CD4-positive, alpha-beta T cell treated with Interferon alpha-2 for 1 hour (primary cell): Measurements from ENCODE around the gene SLC43A2.

Source experiments
- DNase-seq, 2 donors: peaks; one replicate each; pipeline ENCODE4 v3.0.0-alpha.2; 2020 to 2022

SLC43A2 gene

DNA sequence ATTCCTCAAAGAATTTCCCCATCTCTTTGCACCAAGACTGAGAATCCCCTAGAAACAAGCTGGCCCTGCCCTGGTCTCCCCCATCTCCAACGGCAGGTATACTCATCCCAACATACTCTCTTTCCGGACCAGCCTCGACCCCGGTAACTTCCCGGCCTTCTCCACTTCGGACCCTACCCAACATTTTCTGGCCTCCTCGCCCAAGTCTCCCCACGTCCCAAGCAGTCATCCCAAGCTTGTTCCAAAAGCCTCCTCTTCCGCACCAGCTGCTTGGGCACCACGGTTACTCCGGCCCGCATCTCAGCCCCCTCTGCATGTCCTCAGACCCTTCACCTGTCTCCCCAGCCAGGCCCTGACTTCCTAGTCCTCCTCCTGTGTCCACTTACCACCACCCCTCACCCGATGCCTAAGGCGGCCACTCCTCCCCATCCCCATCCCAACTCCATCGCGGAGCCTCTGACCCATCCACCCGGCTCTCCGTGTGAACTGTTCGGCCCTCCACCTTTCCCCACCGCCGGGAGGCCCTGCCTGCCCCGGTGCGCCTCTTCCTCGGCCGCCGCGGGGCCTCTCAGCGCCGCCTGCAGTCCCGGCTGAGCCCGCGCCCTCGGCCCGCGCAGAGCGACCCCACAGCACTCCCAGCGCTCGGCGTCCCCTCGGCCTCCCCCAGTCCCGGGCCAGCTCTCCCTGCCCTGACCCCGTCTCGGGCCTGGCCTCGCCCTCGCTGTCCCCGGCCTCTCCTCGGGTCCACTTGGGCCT, 67.0 kb downstream of the SLC43A2 start:
- DNase-seq, result peak in 1 of 2 donors; percentile 33

- no peak for DNase-seq
Observed at GRCh38 chr17:1560858-1561355, 67.7 kb downstream of the SLC43A2 start.

DNA sequence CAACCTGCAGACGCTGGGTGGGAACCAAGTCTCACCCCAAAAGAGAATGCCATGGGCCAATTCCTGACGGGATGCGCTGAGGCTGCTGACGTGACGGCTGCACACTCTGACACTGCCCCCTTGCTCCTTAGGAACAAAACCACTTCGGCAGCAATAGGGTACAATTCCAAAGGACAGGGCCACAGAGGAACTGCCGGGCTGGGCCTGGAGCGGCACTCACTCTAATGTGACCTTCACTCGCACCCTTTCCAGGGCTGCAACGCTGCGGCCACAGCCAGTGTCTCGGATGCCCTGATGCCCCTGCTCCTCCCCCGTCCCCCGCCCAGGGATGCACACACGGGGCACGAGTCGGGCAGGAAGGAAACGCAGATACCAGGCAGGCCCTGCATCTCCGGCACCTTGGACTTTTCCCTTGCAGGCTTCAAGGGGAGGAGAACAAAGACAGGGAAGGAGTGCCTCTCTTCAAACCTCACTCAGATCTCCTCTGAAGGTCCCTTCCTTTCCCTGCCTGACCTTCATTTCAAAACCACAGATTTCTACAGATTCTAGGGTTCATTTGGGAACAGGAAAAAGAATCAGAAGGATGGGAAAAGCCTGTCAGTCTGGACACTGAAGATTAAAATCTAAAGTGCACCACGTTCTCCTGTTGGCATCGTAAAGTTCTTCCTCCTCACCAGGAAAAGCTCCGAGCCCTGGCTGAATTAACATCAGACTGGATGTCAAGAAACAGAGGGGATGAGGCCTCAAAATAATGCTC, 68.4 kb downstream of the SLC43A2 start:
- DNase-seq, result no peak

DNA sequence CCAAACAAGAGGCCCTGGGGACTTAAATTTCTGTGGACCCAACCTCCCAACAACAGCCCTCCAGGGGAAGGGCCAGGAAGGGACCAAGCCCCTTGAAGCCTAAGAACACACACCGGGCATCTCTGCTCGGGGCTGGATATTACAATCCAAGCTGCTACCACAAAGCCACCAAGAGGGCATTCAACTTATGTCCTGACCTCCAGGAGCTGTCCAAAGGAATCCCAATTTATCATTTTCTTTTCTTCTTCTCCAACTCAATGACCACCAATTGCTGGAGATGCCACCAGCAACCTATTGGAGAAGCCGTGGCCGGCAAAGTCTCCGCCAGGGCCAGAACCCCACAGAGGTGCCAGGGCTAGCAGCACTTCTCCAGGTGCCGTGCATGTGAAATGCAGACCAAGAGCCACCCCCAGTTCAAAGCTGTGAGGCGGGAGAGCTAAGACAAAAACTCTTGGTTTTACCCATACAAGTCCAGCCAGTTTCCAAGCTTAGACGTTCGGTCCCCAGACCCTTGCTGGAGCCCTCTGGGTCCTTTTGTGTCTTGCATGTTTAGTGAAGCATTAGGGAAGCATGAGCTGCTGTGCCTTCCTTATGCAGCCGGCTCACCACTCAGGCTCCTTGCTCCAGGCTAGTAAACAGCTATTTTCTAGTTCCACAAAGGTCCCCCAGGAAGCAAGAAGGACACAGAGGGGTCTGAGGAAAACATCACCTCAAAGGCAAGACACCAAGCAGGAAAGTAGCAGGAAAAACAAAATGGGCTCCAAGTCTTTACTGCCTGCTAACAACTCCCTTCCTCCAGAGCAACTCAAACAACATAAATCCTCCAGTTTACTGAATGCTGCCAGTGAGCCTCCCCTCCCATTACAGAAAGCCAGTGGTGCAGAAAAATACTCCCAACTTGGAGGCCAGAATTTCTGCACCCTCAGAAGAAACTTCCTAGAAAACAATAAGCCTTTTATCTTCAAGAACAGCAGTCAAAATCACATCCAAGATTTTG, 69.3 kb downstream of the SLC43A2 start:
- no peak for DNase-seq

GRCh38 chr17:1558401-1558800, 70.2 kb downstream of the SLC43A2 start:
- no peak for DNase-seq

GRCh38 chr17:1557355-1558095, 71.1 kb downstream of the SLC43A2 start:
- no peak for DNase-seq

GRCh38 chr17:1555651-1556471, 72.8 kb downstream of the SLC43A2 start:
- DNase-seq, result peak in 1 of 2 donors; percentile 56

DNA sequence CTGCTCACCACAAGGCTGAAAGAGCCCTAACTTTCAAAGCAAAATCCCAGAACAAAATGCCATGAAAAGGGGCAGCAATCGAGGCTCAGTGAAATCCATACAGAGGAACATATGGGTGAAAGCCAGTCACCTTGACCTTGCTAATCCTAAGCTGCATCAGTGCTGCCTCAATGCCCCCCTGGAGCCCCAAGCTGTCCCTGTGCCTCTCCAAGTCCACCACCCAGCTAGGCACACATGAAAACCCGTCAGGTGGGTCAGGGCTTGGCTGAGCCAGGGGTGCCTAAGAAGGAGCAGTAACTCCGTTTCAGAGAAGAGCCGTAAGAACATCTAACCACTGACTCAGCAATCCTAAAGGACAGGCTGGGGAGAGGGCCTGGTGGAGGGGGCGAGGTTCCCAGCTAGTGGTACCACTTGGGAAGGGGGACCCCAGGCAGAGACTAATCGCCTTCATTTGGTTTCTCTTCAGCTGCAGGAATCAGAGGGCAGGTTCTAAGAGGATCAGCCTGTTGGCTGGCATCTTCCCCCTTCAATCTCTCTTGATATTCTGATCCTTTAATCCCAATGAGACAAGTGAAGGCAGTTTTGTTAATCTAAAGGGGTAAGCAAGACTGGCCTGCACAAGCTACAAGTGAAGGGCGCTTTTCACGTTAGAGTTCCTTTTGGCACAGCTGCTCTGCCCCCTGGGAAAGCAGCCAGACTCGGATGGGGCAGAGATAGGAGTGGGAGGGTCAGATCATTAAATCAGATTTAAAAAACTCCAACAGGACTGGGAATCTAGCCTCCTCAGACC, 73.7 kb downstream of the SLC43A2 start:
- no peak for DNase-seq

GRCh38 chr17:1553354-1554266, 75.0 kb downstream of the SLC43A2 start:
- DNase-seq, result no peak

DNA sequence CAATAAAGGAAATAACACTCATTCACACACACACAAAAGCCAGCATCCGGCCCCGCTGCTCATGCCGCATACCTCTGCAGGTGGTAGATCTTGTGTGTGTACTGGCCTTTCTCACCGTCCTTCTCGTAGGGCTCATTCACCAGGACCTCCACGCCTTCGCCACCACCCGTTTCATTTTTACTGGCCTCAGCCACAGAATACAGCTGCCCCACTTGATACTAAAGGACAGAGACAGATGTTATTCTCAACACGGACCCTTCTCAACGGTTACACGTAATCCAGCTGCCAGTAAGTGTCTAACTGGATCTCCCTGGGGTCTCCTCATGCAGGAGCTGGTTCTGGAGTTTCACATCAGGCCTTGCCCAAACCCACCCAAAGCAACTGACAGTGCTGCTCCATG, 75.7 kb downstream of the SLC43A2 start:
- DNase-seq, result no peak

DNA sequence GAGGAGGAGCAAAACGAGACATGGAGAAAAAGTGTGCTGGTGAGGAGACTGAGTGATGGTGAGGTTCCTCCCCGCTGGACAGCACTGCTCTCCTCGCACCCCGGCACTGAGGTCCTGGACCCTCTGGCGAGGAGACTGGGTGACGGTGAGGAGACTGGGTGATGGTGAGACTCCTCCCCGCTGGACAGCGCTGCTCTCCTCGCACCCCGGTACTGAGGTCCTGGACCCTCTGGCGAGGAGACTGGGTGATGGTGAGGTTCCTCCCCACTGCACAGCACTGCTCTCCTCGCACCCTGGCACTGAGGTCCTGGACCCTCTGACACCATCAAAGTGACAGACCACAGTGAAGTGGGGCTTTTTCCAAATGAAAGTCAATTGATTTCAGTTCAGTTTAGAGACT, 76.9 kb downstream of the SLC43A2 start:
- DNase-seq, result no peak

GRCh38 chr17:1548032-1548431, 80.6 kb downstream of the SLC43A2 start:
- DNase-seq, result no peak

DNA sequence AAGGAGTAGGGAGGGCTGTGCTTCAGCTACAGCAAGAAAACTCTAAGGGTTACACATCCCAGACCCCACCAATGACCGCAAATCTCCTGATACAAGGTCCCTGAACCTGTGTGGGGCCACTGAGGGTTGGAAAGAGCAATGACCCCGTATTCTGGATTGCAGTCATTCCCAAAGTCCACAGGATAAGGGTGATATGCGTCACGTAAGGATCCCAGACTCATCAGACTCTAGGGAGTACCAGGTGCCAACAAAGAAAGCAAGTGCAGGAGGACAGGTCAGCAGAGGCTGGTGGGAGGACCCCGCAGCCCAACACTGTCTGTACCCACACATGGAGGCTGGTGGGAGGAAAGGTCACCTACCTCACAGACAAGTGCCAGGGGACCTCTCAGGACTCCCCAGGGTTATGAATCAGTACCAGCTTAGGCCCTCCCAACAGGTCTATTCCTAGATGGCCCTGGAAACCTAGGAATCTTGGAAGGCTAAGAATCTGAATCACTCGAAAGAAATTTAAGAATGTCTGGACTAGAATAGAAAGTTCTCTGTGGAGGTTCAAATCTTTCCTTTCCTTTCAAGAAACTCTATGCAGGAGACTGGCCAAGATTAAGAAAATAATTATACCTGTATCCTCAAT, 82.2 kb downstream of the SLC43A2 start:
- DNase-seq, result no peak

GRCh38 chr17:1545618-1546017, 83.0 kb downstream of the SLC43A2 start:
- no peak for DNase-seq

DNA sequence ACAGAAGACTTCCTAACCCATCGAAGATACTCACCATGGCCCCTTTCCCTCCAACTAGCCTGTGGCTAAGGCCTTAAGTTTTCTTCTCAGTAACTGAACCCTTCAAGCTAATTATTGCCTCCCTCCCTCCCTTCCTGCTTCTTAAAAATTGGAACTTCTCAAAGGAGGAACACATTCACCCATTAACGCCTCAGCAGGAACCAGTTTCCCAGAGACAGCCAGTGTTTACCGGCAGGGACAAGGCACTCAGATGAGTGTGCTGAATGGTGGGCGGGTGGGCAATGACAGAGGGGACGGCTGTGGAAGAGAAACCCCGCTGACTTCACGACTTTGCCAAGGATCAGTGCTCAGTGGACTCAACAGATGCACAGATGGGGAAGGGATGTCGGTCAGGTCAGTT, 86.3 kb downstream of the SLC43A2 start:
- no peak for DNase-seq

GRCh38 chr17:1541367-1541904, 87.2 kb downstream of the SLC43A2 start:
- no peak for DNase-seq

GRCh38 chr17:1539811-1540210, 88.8 kb downstream of the SLC43A2 start:
- no peak for DNase-seq

GRCh38 chr17:1535737-1536136, 92.9 kb downstream of the SLC43A2 start:
- DNase-seq, result no peak
